Measurements from ENCODE around the gene TMTC1.

Gene TMTC1

DNA sequence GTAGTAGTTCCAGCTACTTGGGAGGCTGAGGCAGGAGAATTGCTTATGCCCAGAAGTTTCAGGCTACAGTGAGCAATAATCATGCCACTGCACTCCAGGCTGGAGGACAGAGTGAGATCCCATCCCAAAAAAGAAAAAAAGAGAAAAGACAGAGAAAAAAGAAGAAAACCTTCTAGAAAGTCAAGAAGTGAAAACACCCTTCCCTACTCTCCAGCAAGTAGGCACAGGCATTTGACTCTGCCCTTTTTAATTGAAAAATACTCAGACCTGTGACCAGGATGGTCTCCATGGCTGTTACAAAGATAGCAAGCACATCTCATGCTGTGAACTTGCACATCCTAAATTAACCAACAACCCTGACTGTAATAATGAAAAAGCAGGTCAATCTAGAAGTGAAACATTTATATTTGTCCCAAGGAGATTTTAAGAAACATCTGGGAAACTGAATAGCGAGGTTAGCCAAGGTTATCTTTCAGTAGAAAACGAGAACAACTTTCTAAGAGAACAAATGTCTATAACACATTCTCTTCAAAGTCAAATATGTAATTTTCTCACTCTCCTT is 2.0 kb downstream of the TMTC1 start:
- TF ChIP-seq MYC (IDR thresholded peaks at IDR 0.05; ENCODE audit: low read depth, low read length) (no peak), POLR2A (IDR thresholded peaks at IDR 0.05; ENCODE audit: extremely low read depth, insufficient read length) (no peak)
- TF ChIP-seq, protein P1, sequence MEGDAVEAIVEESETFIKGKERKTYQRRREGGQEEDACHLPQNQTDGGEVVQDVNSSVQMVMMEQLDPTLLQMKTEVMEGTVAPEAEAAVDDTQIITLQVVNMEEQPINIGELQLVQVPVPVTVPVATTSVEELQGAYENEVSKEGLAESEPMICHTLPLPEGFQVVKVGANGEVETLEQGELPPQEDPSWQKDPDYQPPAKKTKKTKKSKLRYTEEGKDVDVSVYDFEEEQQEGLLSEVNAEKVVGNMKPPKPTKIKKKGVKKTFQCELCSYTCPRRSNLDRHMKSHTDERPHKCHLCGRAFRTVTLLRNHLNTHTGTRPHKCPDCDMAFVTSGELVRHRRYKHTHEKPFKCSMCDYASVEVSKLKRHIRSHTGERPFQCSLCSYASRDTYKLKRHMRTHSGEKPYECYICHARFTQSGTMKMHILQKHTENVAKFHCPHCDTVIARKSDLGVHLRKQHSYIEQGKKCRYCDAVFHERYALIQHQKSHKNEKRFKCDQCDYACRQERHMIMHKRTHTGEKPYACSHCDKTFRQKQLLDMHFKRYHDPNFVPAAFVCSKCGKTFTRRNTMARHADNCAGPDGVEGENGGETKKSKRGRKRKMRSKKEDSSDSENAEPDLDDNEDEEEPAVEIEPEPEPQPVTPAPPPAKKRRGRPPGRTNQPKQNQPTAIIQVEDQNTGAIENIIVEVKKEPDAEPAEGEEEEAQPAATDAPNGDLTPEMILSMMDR (IDR thresholded peaks at IDR 0.05; ENCODE audit: low read depth, low read length) = no peak
- TF ChIP-seq, protein P2, sequence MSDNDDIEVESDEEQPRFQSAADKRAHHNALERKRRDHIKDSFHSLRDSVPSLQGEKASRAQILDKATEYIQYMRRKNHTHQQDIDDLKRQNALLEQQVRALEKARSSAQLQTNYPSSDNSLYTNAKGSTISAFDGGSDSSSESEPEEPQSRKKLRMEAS (IDR thresholded peaks at IDR 0.05; ENCODE audit: low read depth, low read length) = no peak
- H3K4me3 ChIP-seq (ENCODE audit: low read depth, low read length) = peak overlapping the region; percentile 38
- DNase-seq (ENCODE audit: low read depth) = no peak

DNA sequence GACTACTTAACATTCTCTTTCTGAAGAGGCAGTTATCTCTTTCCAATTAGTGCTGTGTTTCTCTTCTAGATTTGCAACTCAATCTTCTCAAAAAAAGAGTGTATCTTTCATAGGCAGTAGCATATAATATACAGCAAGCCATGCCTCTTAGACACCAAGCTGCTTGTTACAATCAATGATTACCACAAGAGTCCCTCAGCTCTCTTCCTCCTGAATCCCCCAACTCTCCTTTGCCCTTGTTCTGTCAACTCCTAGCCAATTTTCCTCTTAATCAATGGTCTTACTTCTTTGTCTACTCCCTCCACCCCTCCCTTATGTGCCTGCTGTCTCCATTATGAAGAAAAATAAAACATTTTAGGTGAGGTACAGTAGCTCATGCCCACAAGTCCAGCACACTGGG is 2.6 kb downstream of the TMTC1 start:
- H3K4me3 ChIP-seq (ENCODE audit: low read depth, low read length) = no peak overlapping the region
- DNase-seq (ENCODE audit: low read depth) = no peak
- TF ChIP-seq POLR2A (IDR thresholded peaks at IDR 0.05; ENCODE audit: extremely low read depth, insufficient read length) = no peak
- TF ChIP-seq MYC (IDR thresholded peaks at IDR 0.05; ENCODE audit: low read depth, low read length) = no peak
- TF ChIP-seq, protein P1 (IDR thresholded peaks at IDR 0.05; ENCODE audit: low read depth, low read length) = no peak
- TF ChIP-seq, protein P2 (IDR thresholded peaks at IDR 0.05; ENCODE audit: low read depth, low read length) = no peak

DNA sequence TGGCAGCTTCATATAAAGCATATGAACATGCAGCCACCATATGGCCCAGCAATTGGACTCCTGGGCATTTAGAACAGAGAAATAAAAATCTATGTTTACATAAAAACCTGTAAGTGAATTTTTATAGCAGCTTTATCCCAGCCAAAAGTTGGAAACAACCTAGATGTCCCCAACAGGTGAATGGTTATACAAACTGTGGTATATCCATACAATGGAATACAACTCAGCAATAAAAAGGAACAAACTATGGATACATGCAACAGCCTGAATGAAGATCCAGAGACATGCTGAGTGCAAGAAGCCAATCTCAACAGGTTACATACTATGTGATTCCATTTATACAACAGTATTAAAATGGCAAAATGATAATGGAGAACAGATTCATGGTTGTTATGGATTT is 3.7 kb downstream of the TMTC1 start:
- DNase-seq (ENCODE audit: low read depth) = no peak
- H3K4me3 ChIP-seq (ENCODE audit: low read depth, low read length) = no peak overlapping the region
- TF ChIP-seq POLR2A (IDR thresholded peaks at IDR 0.05; ENCODE audit: extremely low read depth, insufficient read length) (no peak), MYC (IDR thresholded peaks at IDR 0.05; ENCODE audit: low read depth, low read length) (no peak)
- TF ChIP-seq, protein P2 (IDR thresholded peaks at IDR 0.05; ENCODE audit: low read depth, low read length) = no peak
- TF ChIP-seq, protein P1 (IDR thresholded peaks at IDR 0.05; ENCODE audit: low read depth, low read length) = no peak

DNA sequence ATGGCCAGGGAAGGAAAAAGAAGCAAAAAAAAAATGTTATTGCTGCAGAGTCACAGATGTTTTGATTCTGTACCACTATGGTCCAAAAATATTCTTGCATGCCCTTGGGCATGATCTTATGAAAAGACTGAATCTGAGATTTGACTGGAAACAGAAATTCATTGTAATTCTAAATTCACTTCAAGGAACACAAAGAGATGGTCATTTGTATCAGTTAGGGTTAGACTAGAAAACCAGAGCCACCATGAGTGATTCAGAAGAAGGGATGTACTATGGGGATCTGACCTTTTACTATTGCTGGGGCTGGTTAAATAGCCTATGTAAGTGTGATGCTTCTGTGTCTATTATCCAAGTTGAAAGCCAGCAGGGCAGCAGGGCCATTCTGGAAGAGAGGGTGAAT is 5.2 kb downstream of the TMTC1 start:
- no peak overlapping the region for H3K4me3 ChIP-seq (ENCODE audit: low read depth, low read length)
- TF ChIP-seq MYC (IDR thresholded peaks at IDR 0.05; ENCODE audit: low read depth, low read length) (no peak), POLR2A (IDR thresholded peaks at IDR 0.05; ENCODE audit: extremely low read depth, insufficient read length) (no peak)
- TF ChIP-seq, protein P2 (IDR thresholded peaks at IDR 0.05; ENCODE audit: low read depth, low read length) = no peak
- TF ChIP-seq, protein P1 (IDR thresholded peaks at IDR 0.05; ENCODE audit: low read depth, low read length) = no peak
- DNase-seq (ENCODE audit: low read depth) = no peak

DNA sequence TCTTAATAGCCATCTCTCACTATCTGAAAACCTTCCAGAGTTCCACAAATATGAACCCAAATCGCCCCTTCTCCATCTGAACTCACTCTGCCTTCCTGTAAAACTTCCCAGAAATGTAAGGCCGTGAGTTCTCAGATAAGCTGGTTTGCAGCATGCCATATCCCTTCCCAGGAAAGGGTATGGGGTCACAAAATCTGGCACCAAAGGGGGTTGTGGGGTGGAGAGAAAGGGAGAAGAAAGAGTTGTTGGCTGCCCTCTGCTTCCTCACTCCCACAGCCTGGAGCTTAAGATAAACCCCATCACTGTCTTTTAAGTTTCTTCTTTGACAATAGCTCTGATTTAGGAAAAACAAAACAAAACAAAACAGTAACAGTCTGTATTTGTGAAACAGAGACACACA is 10.7 kb downstream of the TMTC1 start:
- TF ChIP-seq, protein P2 (IDR thresholded peaks at IDR 0.05; ENCODE audit: low read depth, low read length) = no peak
- TF ChIP-seq, protein P1 (IDR thresholded peaks at IDR 0.05; ENCODE audit: low read depth, low read length) = no peak
- TF ChIP-seq MYC (IDR thresholded peaks at IDR 0.05; ENCODE audit: low read depth, low read length) = no peak
- no peak for TF ChIP-seq POLR2A (IDR thresholded peaks at IDR 0.05; ENCODE audit: extremely low read depth, insufficient read length)

More for the DNA sequence above, 10.7 kb downstream of the TMTC1 start:
- no peak overlapping the region for H3K4me3 ChIP-seq (ENCODE audit: low read depth, low read length)
- DNase-seq (ENCODE audit: low read depth) = no peak

Measured in NB4 (cell line).